Kidney capillary endothelial cell (primary cell): ENCODE results near the gene ZSCAN21.
A peak's percentile ranks its signal among the peaks of the same experiment; 100 is the strongest.

Source experiments
- DNase-seq: peaks from one replicate; pipeline ENCODE4 v3.0.0-alpha.2; 2018; ENCODE audit warnings: low spot score

The ZSCAN21 gene

GRCh38 chr7:100027197-100027596 lies 22.4 kb upstream of the ZSCAN21 start:
- DNase-seq = no peak

GRCh38 chr7:100029596-100029995 lies 20.0 kb upstream of the ZSCAN21 start:
- DNase-seq = no peak

DNA sequence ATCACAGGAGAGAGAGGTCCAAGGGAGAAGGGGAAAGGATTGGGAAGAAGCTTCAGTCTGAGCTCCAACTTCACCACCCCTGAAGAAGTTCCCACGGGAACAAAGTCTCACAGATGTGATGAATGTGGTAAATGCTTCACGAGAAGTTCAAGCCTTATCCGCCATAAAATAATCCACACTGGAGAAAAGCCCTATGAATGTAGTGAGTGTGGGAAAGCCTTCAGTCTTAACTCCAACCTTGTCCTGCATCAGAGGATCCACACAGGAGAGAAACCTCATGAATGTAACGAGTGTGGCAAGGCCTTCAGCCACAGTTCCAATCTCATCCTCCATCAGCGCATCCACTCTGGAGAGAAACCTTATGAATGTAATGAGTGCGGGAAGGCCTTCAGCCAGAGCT lies 16.0 kb upstream of the ZSCAN21 start:
- DNase-seq = no peak

DNA sequence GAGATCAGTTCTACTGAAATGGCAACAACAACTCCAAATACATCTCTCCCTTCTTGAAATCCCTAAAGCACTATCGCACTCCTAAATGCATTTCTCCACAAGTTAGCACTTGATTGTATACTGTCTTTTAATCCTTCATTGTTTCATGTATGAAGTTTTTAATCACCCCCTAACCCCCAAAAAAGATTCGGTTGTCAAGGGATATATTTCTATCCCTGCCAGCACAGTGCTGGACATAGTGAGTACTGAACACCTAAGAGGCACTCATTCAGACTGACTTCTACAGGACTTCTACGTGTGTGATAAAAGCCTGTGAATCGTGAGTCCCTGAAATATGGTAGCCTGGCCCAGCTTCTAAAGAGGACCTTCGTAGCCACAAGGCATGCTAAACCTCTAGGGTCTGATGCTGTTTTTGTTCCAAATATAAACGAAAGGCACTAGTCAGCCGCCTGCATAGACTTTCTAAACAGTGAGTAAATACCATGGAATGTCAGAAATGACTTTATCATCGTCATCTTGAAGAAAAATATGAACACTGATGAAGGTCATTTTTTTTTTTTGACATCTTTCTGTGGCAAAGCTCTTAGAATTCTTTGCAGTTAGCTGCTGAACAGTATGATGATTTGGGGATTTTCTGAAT lies 14.6 kb upstream of the ZSCAN21 start:
- DNase-seq = no peak

DNA sequence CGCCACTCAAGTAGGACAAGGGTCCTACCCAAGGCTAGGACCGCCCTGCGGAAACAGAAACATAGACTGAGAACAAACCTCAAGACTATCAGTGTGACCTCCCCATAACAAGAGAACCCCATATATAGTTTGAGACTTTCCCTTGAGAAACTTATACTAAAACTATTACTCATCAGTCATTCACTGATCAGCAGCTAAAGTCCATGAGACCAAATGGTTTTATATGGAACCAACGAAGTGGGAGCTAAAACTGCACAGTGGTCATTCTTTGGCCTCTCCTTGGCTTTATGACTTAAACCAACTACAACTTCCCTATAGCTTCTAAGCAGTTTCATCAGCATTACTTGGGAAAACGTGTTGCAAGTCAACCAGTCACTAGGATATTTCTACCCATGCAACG lies 13.7 kb upstream of the ZSCAN21 start:
- DNase-seq = no peak

GRCh38 chr7:100038326-100038725 lies 11.2 kb upstream of the ZSCAN21 start:
- DNase-seq = no peak

- DNase-seq = no peak
Measured at GRCh38 chr7:100040575-100040974, 9.0 kb upstream of the ZSCAN21 start.

DNA sequence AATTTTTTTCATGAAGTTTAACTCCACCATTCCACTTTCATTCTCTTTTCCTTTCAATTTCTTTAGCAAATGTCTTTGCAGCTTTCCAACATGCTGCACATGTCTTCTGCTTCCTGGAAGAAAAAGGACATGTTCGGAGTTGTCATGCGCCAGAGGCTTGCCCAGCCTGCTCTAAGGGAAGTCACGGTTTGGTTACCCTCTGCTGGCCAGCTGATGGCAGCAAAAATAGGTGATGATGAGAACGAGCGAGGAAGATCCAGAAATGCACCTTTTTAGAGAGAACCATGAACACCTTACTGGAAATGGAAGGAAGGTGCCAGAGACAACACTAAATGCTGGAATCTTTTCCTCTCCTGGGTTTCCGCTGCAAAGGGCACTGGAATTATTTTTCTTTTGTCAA lies 4.9 kb upstream of the ZSCAN21 start:
- DNase-seq = no peak

- DNase-seq = no peak
Measured at GRCh38 chr7:100048680-100049079, 894 bp upstream of the ZSCAN21 start.

DNA sequence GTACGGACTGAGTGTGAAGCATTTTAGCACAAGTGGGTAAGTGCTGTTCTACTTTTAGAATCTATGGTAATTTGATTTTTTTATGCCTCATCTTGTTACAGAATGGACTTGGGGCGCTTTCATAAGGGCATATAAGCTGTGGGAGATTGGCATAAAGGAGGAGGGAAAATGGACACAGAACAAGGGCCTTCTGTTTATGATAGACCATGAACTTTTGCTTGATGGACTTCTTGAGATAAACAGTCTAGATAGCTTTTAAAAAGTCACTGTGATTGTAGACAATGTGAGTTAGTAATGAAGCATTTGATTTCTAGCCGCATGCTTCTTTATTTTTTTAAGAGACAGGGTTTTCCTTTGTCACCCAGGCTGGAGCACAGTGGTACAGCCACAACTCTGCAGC lies 2.0 kb downstream of the ZSCAN21 start:
- DNase-seq = no peak

- peak; percentile 58 for DNase-seq
Measured at GRCh38 chr7:100053215-100053614, 3.6 kb downstream of the ZSCAN21 start.

- DNase-seq = no peak
Measured at GRCh38 chr7:100057006-100057405, 7.4 kb downstream of the ZSCAN21 start.

DNA sequence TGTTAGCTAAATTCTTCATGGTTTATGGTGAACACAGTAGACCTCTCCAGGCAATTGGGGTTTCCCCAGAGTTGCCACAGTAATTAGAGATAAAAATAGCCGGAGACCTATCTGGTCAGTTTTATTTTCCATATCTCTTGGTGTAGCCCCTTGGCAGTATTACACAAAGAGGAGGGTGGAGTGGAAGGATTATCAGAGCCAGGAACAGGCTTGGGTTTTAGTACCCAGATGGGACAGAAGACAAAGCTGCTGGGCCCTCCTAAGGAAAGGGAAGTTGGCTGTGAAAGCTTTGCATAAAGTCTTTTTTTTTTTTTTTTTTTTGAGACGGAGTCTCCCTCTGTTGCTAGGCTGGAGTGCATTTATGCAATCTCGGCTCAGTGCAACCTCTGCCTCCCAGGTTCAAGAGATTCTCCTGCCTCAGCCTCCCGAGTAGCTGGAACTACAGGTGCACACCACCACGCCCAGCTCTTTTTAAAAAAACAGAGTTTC lies 9.7 kb downstream of the ZSCAN21 start:
- no peak for DNase-seq

DNA sequence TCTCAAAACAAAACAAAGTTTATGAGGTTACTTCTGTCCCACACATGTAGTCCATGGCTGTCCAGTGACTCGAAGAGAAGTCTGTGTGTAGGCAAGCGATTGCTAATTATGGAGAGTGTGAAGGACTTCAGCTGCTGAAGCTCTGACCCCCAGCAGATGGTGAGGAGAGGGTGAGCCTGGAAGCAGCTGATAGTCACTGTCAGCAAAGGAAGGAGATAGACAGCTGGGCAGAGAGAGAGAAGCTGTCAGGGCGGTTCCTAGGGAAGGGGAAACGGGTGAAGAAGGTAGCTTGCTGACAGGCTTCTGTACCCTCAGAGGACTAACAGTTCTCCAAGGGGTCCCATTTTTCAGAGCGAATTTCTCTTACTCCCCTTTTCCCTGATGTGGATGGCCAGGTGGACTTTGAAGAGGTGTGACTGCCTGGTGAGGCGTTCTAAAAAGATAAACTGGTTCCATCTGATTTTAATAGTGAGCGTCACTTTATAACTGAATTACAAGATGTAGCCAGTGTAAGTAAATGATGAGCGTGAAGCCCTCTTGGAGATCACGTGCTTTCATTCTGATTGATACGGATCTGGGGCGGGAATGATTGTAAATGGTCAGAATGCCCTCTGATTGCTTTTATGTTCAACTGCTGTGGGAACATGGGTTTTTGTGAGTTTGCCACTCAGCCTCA lies 12.1 kb downstream of the ZSCAN21 start:
- DNase-seq = no peak

DNA sequence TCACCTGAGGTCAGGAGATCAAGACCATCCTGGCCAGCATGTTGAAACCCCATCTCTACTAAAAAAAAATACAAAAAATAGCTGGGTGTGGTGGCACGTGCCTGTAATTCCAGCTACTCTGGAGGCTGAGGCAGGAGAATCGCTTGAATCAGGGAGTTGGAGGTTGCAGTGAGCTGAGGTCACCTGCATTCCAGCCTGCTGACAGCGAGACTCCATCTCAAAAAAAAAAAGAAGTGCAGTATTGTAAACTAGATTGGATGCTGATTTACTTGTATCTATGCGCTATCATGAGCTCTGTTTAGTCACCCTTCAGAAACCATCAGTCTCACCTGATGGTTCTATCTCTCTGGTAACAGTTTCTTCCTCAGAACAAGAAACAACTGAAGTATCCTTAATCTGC lies 13.8 kb downstream of the ZSCAN21 start:
- no peak for DNase-seq

- DNase-seq = no peak
Measured at GRCh38 chr7:100064162-100064561, 14.6 kb downstream of the ZSCAN21 start.

GRCh38 chr7:100065452-100066186 lies 16.0 kb downstream of the ZSCAN21 start:
- no peak for DNase-seq

GRCh38 chr7:100066953-100067352 lies 17.4 kb downstream of the ZSCAN21 start:
- DNase-seq = no peak

GRCh38 chr7:100069991-100070390 lies 20.4 kb downstream of the ZSCAN21 start:
- DNase-seq = no peak

- no peak for DNase-seq
Measured at GRCh38 chr7:100071018-100071723, 21.6 kb downstream of the ZSCAN21 start.

DNA sequence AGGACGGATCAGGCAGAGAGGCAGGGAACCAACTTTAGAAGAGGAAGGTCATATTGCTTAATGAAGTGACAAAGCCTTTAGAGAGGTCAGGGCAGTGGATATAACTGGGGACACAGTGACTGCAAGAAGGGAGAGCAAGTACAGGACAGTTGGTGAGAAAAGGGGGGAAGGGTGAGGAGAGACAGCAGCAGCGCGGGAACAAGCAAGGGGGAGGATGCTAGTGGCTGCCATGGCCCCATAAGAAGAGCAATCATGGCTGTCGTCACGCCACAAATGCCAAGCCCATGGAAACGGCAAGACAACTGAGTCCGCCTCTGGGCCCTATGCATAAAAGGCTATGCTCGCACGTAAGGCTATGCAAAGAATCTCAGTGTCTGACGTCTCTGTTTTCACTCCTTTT lies 22.9 kb downstream of the ZSCAN21 start:
- DNase-seq = no peak

- DNase-seq = no peak
Measured at GRCh38 chr7:100074841-100075240, 25.3 kb downstream of the ZSCAN21 start.

- DNase-seq = no peak
Measured at GRCh38 chr7:100075418-100075817, 25.8 kb downstream of the ZSCAN21 start.
